ENCODE measurements around the gene GPR89B.
"Not testable (repeated sequence)": the region's sequence is repeated elsewhere in the genome, so short reads cannot be mapped to it uniquely, and the experiment has no call there.

The GPR89B gene

DNA sequence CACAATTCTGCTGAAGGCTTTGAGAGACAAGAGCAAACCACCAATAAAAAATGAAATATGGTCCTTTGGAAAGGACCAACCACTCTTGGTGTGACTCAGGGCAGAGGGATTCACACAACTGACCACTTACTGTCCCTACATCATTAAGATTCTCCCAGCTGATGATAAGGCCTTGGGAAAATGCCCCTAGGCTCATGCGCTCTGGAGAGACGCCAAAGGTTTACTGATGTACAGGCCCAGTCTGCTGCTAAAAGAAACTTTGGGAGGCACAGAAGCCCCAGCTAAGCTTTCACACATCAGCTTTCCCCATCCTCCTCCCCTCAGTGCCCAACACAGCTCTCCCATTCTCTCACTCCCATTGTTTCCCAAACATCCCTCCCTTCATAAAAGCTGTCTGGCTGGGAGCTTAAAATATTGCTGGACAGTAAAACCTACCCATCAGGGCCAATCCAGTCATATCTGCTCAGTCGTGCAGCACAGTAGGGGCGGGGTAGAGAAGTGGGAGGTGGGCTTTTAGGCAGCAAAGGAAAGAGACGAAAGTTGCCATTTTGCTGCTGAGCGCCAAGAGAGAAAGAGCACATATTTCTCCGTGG, 25.9 kb upstream of the GPR89B start, which contains the start of gene GJA8:
GJA8 (plus strand) TSS at position 543 of the 593 bp plus-strand sequence. CDS start 5,161 bp downstream, outside the sequence.
- Histone ChIP-seq H2AFZ (ENCODE audit: low read length, unreplicated experiment) (no peak within 1 kb of the TSS), H3K27me3 (ENCODE audit: insufficient read depth, low read length) (peaks cover 52% of the 10 kb centered on the region), H3K27ac (ENCODE audit: low read depth, low read length) (no peak within 1 kb of the TSS), H3K4me1 (ENCODE audit: control insufficient read depth, insufficient read depth, low read length, unreplicated experiment) (no peaks in the 10 kb centered on the region), H3K79me2 (ENCODE audit: control insufficient read depth, insufficient read depth, low read length, unreplicated experiment) (no peaks in the 10 kb centered on the region), H3K4me3 (ENCODE audit: low read depth, low read length) (no peak within 1 kb of the TSS), H3K36me3 (ENCODE audit: insufficient read depth, low read length) (no peaks in the 10 kb centered on the region)

GRCh38 chr1:147904726-147905125, 23.5 kb upstream of the GPR89B start:
- no peak overlapping the region for H3K4me3 ChIP-seq (ENCODE audit: low read depth, low read length)
- no peaks in the 10 kb centered on the region for H3K4me1 ChIP-seq (ENCODE audit: control insufficient read depth, insufficient read depth, low read length, unreplicated experiment)
- peaks cover 50% of the 10 kb centered on the region for H3K27me3 ChIP-seq (ENCODE audit: insufficient read depth, low read length)
- no peak overlapping the region for H3K27ac ChIP-seq (ENCODE audit: low read depth, low read length)
- no peaks in the 10 kb centered on the region for H3K79me2 ChIP-seq (ENCODE audit: control insufficient read depth, insufficient read depth, low read length, unreplicated experiment)
- H3K36me3 ChIP-seq (ENCODE audit: insufficient read depth, low read length) = no peaks in the 10 kb centered on the region
- no peak overlapping the region for H2AFZ ChIP-seq (ENCODE audit: low read length, unreplicated experiment)

- Histone ChIP-seq H2AFZ (ENCODE audit: low read length, unreplicated experiment) (no peak overlapping the region), H3K27ac (ENCODE audit: low read depth, low read length) (no peak overlapping the region), H3K27me3 (ENCODE audit: insufficient read depth, low read length) (peaks cover 42% of the 10 kb centered on the region), H3K79me2 (ENCODE audit: control insufficient read depth, insufficient read depth, low read length, unreplicated experiment) (no peaks in the 10 kb centered on the region), H3K36me3 (ENCODE audit: insufficient read depth, low read length) (no peaks in the 10 kb centered on the region), H3K4me3 (ENCODE audit: low read depth, low read length) (no peak overlapping the region), H3K4me1 (ENCODE audit: control insufficient read depth, insufficient read depth, low read length, unreplicated experiment) (no peaks in the 10 kb centered on the region)
Measured at GRCh38 chr1:147907786-147908509, 20.3 kb upstream of the GPR89B start.

GRCh38 chr1:147912553-147912952, 15.7 kb upstream of the GPR89B start:
- Histone ChIP-seq H3K4me3 (ENCODE audit: low read depth, low read length) (no peak overlapping the region), H3K27me3 (ENCODE audit: insufficient read depth, low read length) (peaks cover 61% of the 10 kb centered on the region), H3K27ac (ENCODE audit: low read depth, low read length) (no peak overlapping the region), H2AFZ (ENCODE audit: low read length, unreplicated experiment) (no peak overlapping the region), H3K36me3 (ENCODE audit: insufficient read depth, low read length) (no peaks in the 10 kb centered on the region), H3K4me1 (ENCODE audit: control insufficient read depth, insufficient read depth, low read length, unreplicated experiment) (no peaks in the 10 kb centered on the region), H3K79me2 (ENCODE audit: control insufficient read depth, insufficient read depth, low read length, unreplicated experiment) (no peaks in the 10 kb centered on the region)

GRCh38 chr1:147913362-147913942, 14.8 kb upstream of the GPR89B start:
- Histone ChIP-seq H3K79me2 (ENCODE audit: control insufficient read depth, insufficient read depth, low read length, unreplicated experiment) (no peaks in the 10 kb centered on the region), H3K36me3 (ENCODE audit: insufficient read depth, low read length) (no peaks in the 10 kb centered on the region), H3K4me3 (ENCODE audit: low read depth, low read length) (no peak overlapping the region), H2AFZ (ENCODE audit: low read length, unreplicated experiment) (no peak overlapping the region), H3K27ac (ENCODE audit: low read depth, low read length) (no peak overlapping the region), H3K4me1 (ENCODE audit: control insufficient read depth, insufficient read depth, low read length, unreplicated experiment) (no peaks in the 10 kb centered on the region), H3K27me3 (ENCODE audit: insufficient read depth, low read length) (peaks cover 60% of the 10 kb centered on the region)

DNA sequence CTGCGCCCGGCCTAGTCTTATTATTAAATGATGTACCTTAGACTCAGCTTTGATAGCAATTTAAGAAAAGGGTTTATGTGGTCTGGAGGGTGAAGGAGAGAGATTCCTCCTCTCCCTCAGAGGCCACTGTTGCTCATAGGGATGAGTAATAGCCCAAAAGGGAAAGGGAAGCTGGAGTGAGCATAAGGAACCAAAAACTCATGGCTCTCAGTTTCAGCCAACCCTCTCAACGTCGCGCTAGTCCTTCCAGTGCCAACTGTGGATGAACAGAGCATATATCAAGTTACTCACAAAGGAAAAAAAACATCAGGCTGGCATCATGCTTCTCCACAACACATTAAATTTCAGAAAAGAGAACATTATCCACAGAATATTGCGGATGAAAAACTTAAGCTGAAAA, 8.3 kb upstream of the GPR89B start:
- H3K36me3 ChIP-seq (ENCODE audit: insufficient read depth, low read length) = no peaks in the 10 kb centered on the region
- no peaks in the 10 kb centered on the region for H3K79me2 ChIP-seq (ENCODE audit: control insufficient read depth, insufficient read depth, low read length, unreplicated experiment)
- H3K4me3 ChIP-seq (ENCODE audit: low read depth, low read length) = no peak overlapping the region
- H2AFZ ChIP-seq (ENCODE audit: low read length, unreplicated experiment) = no peak overlapping the region
- H3K27me3 ChIP-seq (ENCODE audit: insufficient read depth, low read length) = peaks cover 31% of the 10 kb centered on the region
- H3K4me1 ChIP-seq (ENCODE audit: control insufficient read depth, insufficient read depth, low read length, unreplicated experiment) = no peaks in the 10 kb centered on the region
- H3K27ac ChIP-seq (ENCODE audit: low read depth, low read length) = no peak overlapping the region

GRCh38 chr1:147924813-147925212, 3.4 kb upstream of the GPR89B start:
- Histone ChIP-seq H3K36me3 (ENCODE audit: insufficient read depth, low read length) (no peaks in the 10 kb centered on the region), H2AFZ (ENCODE audit: low read length, unreplicated experiment) (no peak overlapping the region), H3K27me3 (ENCODE audit: insufficient read depth, low read length) (no peaks in the 10 kb centered on the region), H3K4me1 (ENCODE audit: control insufficient read depth, insufficient read depth, low read length, unreplicated experiment) (peaks cover 4% of the 10 kb centered on the region), H3K4me3 (ENCODE audit: low read depth, low read length) (no peak overlapping the region), H3K27ac (ENCODE audit: low read depth, low read length) (no peak overlapping the region), H3K79me2 (ENCODE audit: control insufficient read depth, insufficient read depth, low read length, unreplicated experiment) (peaks cover 3% of the 10 kb centered on the region)

DNA sequence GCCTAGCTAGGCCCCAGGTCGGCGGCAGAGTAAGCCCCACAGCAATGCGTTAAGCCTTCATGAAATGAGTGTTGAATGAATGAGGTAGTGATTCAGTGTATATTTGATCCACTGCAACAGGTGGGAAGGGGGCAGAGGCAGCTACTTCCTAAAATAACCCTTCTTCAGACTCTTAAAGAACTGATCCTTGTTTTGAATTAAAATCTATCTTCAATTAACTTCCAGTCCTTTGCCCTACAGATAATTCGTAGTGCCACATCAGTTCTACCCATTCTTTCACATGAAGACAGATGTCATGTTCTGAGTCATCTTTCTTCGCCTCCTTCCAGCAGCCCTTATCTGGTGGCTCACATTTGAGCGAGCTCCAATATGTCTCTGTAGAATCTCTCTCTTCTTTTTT, 1.0 kb upstream of the GPR89B start:
- H3K79me2 ChIP-seq (ENCODE audit: control insufficient read depth, insufficient read depth, low read length, unreplicated experiment); H3K4me1 ChIP-seq (ENCODE audit: control insufficient read depth, insufficient read depth, low read length, unreplicated experiment); H3K36me3 ChIP-seq (ENCODE audit: insufficient read depth, low read length); H3K4me3 ChIP-seq (ENCODE audit: low read depth, low read length); H3K27me3 ChIP-seq (ENCODE audit: insufficient read depth, low read length); H3K27ac ChIP-seq (ENCODE audit: low read depth, low read length); H2AFZ ChIP-seq (ENCODE audit: low read length, unreplicated experiment): not testable (repeated sequence)

DNA sequence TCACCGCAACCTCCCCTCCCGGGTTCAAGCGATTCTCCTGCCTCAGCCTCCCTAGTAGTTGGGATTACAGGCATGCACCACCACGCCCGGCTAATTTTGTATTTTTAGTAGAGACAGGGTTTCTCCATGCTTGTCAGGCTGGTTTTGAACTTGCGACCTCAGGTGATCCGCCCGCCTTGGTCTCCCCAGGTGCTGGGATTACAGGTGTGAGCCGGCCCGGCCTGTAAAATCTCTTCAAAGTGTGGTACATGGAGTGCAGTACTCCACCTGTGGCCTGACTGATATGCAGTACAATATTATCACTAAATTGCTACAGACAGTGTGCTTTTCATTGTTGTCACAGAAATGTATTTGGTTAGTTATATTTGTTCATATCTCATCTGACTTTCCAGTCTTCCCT, 531 bp upstream of the GPR89B start:
- H3K27ac ChIP-seq (ENCODE audit: low read depth, low read length) = not testable (repeated sequence)

GRCh38 chr1:147931137-147931536, 2.9 kb downstream of the GPR89B start:
- not testable (repeated sequence) for H3K4me3 ChIP-seq (ENCODE audit: low read depth, low read length); H3K27ac ChIP-seq (ENCODE audit: low read depth, low read length)

More for the DNA sequence above, 531 bp upstream of the GPR89B start:
- H3K4me1 ChIP-seq (ENCODE audit: control insufficient read depth, insufficient read depth, low read length, unreplicated experiment); H3K36me3 ChIP-seq (ENCODE audit: insufficient read depth, low read length); H2AFZ ChIP-seq (ENCODE audit: low read length, unreplicated experiment); H3K27me3 ChIP-seq (ENCODE audit: insufficient read depth, low read length); H3K79me2 ChIP-seq (ENCODE audit: control insufficient read depth, insufficient read depth, low read length, unreplicated experiment); H3K4me3 ChIP-seq (ENCODE audit: low read depth, low read length): not testable (repeated sequence)

GRCh38 chr1:147935296-147935695, 7.1 kb downstream of the GPR89B start:
- H3K79me2 ChIP-seq (ENCODE audit: control insufficient read depth, insufficient read depth, low read length, unreplicated experiment); H3K4me1 ChIP-seq (ENCODE audit: control insufficient read depth, insufficient read depth, low read length, unreplicated experiment); H3K27me3 ChIP-seq (ENCODE audit: insufficient read depth, low read length); H2AFZ ChIP-seq (ENCODE audit: low read length, unreplicated experiment); H3K4me3 ChIP-seq (ENCODE audit: low read depth, low read length); H3K36me3 ChIP-seq (ENCODE audit: insufficient read depth, low read length); H3K27ac ChIP-seq (ENCODE audit: low read depth, low read length): not testable (repeated sequence)

More at GRCh38 chr1:147931137-147931536, 2.9 kb downstream of the GPR89B start:
- H3K27me3 ChIP-seq (ENCODE audit: insufficient read depth, low read length); H3K79me2 ChIP-seq (ENCODE audit: control insufficient read depth, insufficient read depth, low read length, unreplicated experiment); H3K4me1 ChIP-seq (ENCODE audit: control insufficient read depth, insufficient read depth, low read length, unreplicated experiment); H3K36me3 ChIP-seq (ENCODE audit: insufficient read depth, low read length); H2AFZ ChIP-seq (ENCODE audit: low read length, unreplicated experiment): not testable (repeated sequence)
